Fibroblast of skin of scalp (primary cell): ENCODE measurements around the gene SGCD.

Source experiments
- DNase-seq: peaks from one replicate; pipeline ENCODE4 v3.0.0-alpha.2; 2013

Gene SGCD

GRCh38 chr5:156515803-156516360 is 188.9 kb downstream of the SGCD start:
- peak; percentile 27 for DNase-seq

- no peak for DNase-seq
Observed at GRCh38 chr5:156522651-156523529, 195.9 kb downstream of the SGCD start.

GRCh38 chr5:156523607-156524006 is 196.6 kb downstream of the SGCD start:
- DNase-seq: no peak

- peak; percentile 22 for DNase-seq
Observed at GRCh38 chr5:156526081-156526925, 199.3 kb downstream of the SGCD start.

- DNase-seq: no peak
Observed at GRCh38 chr5:156527611-156528010, 200.6 kb downstream of the SGCD start.

- peak; percentile 27 for DNase-seq
Observed at GRCh38 chr5:156528673-156529072, 201.7 kb downstream of the SGCD start.

GRCh38 chr5:156529892-156530291 is 202.9 kb downstream of the SGCD start:
- no peak for DNase-seq

GRCh38 chr5:156531199-156531598 is 204.2 kb downstream of the SGCD start:
- peak; percentile 65 for DNase-seq

GRCh38 chr5:156532921-156533320 is 206.0 kb downstream of the SGCD start:
- DNase-seq: peak; percentile 13

- no peak for DNase-seq
Observed at GRCh38 chr5:156534085-156534484, 207.1 kb downstream of the SGCD start.

GRCh38 chr5:156534906-156535485 is 208.0 kb downstream of the SGCD start:
- DNase-seq: peak; percentile 80

- DNase-seq: peak; percentile 46
Observed at GRCh38 chr5:156540491-156540890, 213.5 kb downstream of the SGCD start.

GRCh38 chr5:156541582-156541981 is 214.6 kb downstream of the SGCD start:
- DNase-seq: no peak

GRCh38 chr5:156543348-156544145 is 216.6 kb downstream of the SGCD start:
- no peak for DNase-seq

- no peak for DNase-seq
Observed at GRCh38 chr5:156552855-156553358, 225.9 kb downstream of the SGCD start.

- no peak for DNase-seq
Observed at GRCh38 chr5:156556666-156557406, 229.9 kb downstream of the SGCD start.

- DNase-seq: no peak
Observed at GRCh38 chr5:156560002-156560401, 233.0 kb downstream of the SGCD start.

- DNase-seq: no peak
Observed at GRCh38 chr5:156561651-156562050, 234.7 kb downstream of the SGCD start.

- DNase-seq: no peak
Observed at GRCh38 chr5:156570615-156571014, 243.7 kb downstream of the SGCD start.

GRCh38 chr5:156581725-156582124 is 254.8 kb downstream of the SGCD start:
- DNase-seq: no peak

GRCh38 chr5:156582193-156582598 is 255.2 kb downstream of the SGCD start:
- DNase-seq: no peak
